ENCODE data around the gene FAM210A.

FAM210A gene

GRCh38 chr18:13618760-13619438, 107.5 kb downstream of the FAM210A start:
- no peak for DNase-seq
- TF ChIP-seq POLR2A (IDR thresholded peaks at IDR 0.05; ENCODE audit: low read length) (no peak), GATA1 (IDR thresholded peaks at IDR 0.05; ENCODE audit: low read depth, low read length) (no peak)

GRCh38 chr18:13617826-13618515, 108.4 kb downstream of the FAM210A start:
- TF ChIP-seq POLR2A (IDR thresholded peaks at IDR 0.05; ENCODE audit: low read length) = no peak
- TF ChIP-seq GATA1 (IDR thresholded peaks at IDR 0.05; ENCODE audit: low read depth, low read length) = no peak
- no peak for DNase-seq

- TF ChIP-seq POLR2A (IDR thresholded peaks at IDR 0.05; ENCODE audit: low read length) = no peak
- no peak for TF ChIP-seq GATA1 (IDR thresholded peaks at IDR 0.05; ENCODE audit: low read depth, low read length)
- DNase-seq = no peak
Observed at GRCh38 chr18:13616525-13617035, 109.8 kb downstream of the FAM210A start.

GRCh38 chr18:13616041-13616440, 110.3 kb downstream of the FAM210A start:
- TF ChIP-seq GATA1 (IDR thresholded peaks at IDR 0.05; ENCODE audit: low read depth, low read length) (no peak), POLR2A (IDR thresholded peaks at IDR 0.05; ENCODE audit: low read length) (no peak)
- no peak for DNase-seq

- no peak for DNase-seq
Observed at GRCh38 chr18:13615432-13615861, 110.9 kb downstream of the FAM210A start.

GRCh38 chr18:13614641-13615288, 111.6 kb downstream of the FAM210A start:
- DNase-seq = peak in 1 of 2 experiments; percentile 20
- no peak for TF ChIP-seq GATA1 (IDR thresholded peaks at IDR 0.05; ENCODE audit: low read depth, low read length)
- TF ChIP-seq POLR2A (IDR thresholded peaks at IDR 0.05; ENCODE audit: low read length) = no peak

More at GRCh38 chr18:13615432-13615861, 110.9 kb downstream of the FAM210A start:
- no peak for TF ChIP-seq GATA1 (IDR thresholded peaks at IDR 0.05; ENCODE audit: low read depth, low read length)
- no peak for TF ChIP-seq POLR2A (IDR thresholded peaks at IDR 0.05; ENCODE audit: low read length)

- TF ChIP-seq GATA1 (IDR thresholded peaks at IDR 0.05; ENCODE audit: low read depth, low read length) = no peak
- no peak for TF ChIP-seq POLR2A (IDR thresholded peaks at IDR 0.05; ENCODE audit: low read length)
- DNase-seq = no peak
Observed at GRCh38 chr18:13613591-13614501, 112.5 kb downstream of the FAM210A start.
